ENCODE results near the gene SEMA4C. TPM values are rescaled to one million over a fixed set of nuclear protein-coding genes. Genes with fewer than 3 reads are reported as not detected.

Gene SEMA4C
- polyA plus RNA-seq, 1 of the 3 experiments (the other 2 are of a cell fraction): 34.8 TPM

DNA sequence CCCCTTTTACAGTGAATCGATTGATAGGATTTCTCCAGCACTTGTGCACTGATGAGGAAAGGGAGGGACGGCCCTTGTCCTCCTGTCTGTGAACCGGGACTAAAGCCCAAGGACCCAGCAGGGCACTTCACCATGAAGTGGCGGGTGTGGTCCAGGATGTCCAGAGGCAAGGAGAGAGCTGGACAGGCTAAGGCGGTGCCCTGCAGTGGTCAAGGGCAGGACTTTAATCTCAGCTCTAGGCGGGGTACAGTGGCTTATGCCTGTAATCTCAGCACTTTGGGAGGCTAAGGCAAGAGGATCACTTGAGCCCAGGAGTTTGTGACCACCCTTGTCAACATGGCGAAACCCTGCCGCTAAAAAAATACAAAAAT lies 28.2 kb upstream of the SEMA4C start:
- no peak for DNase-seq
- ChIA-PET CTCF (interaction anchor here (1.6 kb wide), 1 partner anchor 29 kb away, joined by 9 read pairs; no protein-coding TSS in a partner anchor), POLR2A (no interaction called here)
- no peaks in the 10 kb centered on the region for H3K9me2 ChIP-seq
- H3F3A ChIP-seq (replicated peaks; ENCODE audit: insufficient read depth): no peaks in the 10 kb centered on the region
- H3K36me3 ChIP-seq (replicated peaks in 1 of 2; ENCODE audit: control insufficient read depth in 1 of 2, insufficient read depth in 2 of 2, low read length in 1 of 2): no peaks in the 10 kb centered on the region
- H3K9ac ChIP-seq: no peak overlapping the region
- H3K9me3 ChIP-seq: no peaks in the 10 kb centered on the region
- peaks cover 0 to 23% of the 10 kb centered on the region in 2 experiments; a peak in 1 of 4 replicates for H3K4me1 ChIP-seq (ENCODE audit: control insufficient read depth in 1 of 2, insufficient read depth in 2 of 2, low read depth in 1 of 2, low read length in 1 of 2)
- H3K4me3 ChIP-seq (ENCODE audit: low read depth in 2 of 2, low read length in 1 of 2): no peak overlapping the region
- H3K79me2 ChIP-seq (ENCODE audit: insufficient read depth): no peaks in the 10 kb centered on the region
- H3K27me3 ChIP-seq (ENCODE audit: insufficient read depth): no peaks in the 10 kb centered on the region
- no peak for TF ChIP-seq TCF12 (IDR thresholded peaks at IDR 0.05)
- TF ChIP-seq TEAD4 (IDR thresholded peaks at IDR 0.05; ENCODE audit: borderline replicate concordance, insufficient read depth): no peak
- TF ChIP-seq NFIC (IDR thresholded peaks at IDR 0.05; ENCODE audit: borderline replicate concordance): no peak
- no peak for TF ChIP-seq FOSL2 (IDR thresholded peaks at IDR 0.05; ENCODE audit: borderline replicate concordance, low read depth)
- no peak for TF ChIP-seq SIN3A (IDR thresholded peaks at IDR 0.05; ENCODE audit: borderline replicate concordance, low read depth, low read length)
- no peak for TF ChIP-seq IRF3 (IDR thresholded peaks at IDR 0.05; ENCODE audit: low read depth, low read length)
- no peak for TF ChIP-seq FOXM1 (IDR thresholded peaks at IDR 0.05; ENCODE audit: low read depth)
- no peak for TF ChIP-seq CHD2 (IDR thresholded peaks at IDR 0.05; ENCODE audit: low read length, partially characterized antibody)
- TF ChIP-seq, protein P1, sequence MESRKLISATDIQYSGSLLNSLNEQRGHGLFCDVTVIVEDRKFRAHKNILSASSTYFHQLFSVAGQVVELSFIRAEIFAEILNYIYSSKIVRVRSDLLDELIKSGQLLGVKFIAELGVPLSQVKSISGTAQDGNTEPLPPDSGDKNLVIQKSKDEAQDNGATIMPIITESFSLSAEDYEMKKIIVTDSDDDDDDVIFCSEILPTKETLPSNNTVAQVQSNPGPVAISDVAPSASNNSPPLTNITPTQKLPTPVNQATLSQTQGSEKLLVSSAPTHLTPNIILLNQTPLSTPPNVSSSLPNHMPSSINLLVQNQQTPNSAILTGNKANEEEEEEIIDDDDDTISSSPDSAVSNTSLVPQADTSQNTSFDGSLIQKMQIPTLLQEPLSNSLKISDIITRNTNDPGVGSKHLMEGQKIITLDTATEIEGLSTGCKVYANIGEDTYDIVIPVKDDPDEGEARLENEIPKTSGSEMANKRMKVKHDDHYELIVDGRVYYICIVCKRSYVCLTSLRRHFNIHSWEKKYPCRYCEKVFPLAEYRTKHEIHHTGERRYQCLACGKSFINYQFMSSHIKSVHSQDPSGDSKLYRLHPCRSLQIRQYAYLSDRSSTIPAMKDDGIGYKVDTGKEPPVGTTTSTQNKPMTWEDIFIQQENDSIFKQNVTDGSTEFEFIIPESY (IDR thresholded peaks at IDR 0.05; ENCODE audit: borderline replicate concordance, low read depth): no peak
- no peak for TF ChIP-seq YY1 (IDR thresholded peaks at IDR 0.05; ENCODE audit: low read depth)
- no peak for TF ChIP-seq USF2 (IDR thresholded peaks at IDR 0.05; ENCODE audit: borderline replicate concordance, low read depth, low read length)
- TF ChIP-seq EP300 (IDR thresholded peaks at IDR 0.05; ENCODE audit: borderline replicate concordance in 1 of 2, low read depth in 1 of 2, low read length in 1 of 2): no peak
- TF ChIP-seq FOXJ3 (CRISPR knock-in tag; IDR thresholded peaks at IDR 0.05): no peak
- no peak for TF ChIP-seq NRF1 (IDR thresholded peaks at IDR 0.05; ENCODE audit: low read depth, low read length)
- TF ChIP-seq RCOR1 (IDR thresholded peaks at IDR 0.05; ENCODE audit: low read length): no peak
- TF ChIP-seq JUND (IDR thresholded peaks at IDR 0.05): no peak
- TF ChIP-seq, protein P2, sequence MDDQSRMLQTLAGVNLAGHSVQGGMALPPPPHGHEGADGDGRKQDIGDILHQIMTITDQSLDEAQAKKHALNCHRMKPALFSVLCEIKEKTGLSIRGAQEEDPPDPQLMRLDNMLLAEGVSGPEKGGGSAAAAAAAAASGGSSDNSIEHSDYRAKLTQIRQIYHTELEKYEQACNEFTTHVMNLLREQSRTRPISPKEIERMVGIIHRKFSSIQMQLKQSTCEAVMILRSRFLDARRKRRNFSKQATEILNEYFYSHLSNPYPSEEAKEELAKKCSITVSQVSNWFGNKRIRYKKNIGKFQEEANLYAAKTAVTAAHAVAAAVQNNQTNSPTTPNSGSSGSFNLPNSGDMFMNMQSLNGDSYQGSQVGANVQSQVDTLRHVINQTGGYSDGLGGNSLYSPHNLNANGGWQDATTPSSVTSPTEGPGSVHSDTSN (IDR thresholded peaks at IDR 0.05): no peak
- TF ChIP-seq REST (IDR thresholded peaks at IDR 0.05; ENCODE audit: low read depth, low read length): no peak
- no peaks in the 10 kb centered on the region for H4K20me1 ChIP-seq (ENCODE audit: insufficient read depth)
- H3K4me2 ChIP-seq: no peak overlapping the region
- H3K27ac ChIP-seq (ENCODE audit: low read depth in 2 of 2, low read length in 1 of 2): no peak overlapping the region
- 87% methylated on average over 7 of the region's 8 CpGs for WGBS (ENCODE audit: low lambda C conversion rate)
- H2AFZ ChIP-seq (ENCODE audit: low read depth): no peak overlapping the region

Data from SK-N-SH (cell line).